ENCODE measurements around the gene SLC2A3.
"Not testable (repeated sequence)": the region's sequence is repeated elsewhere in the genome, so short reads cannot be mapped to it uniquely, and the experiment has no call there.

SLC2A3 gene

GRCh38 chr12:7935590-7936581, at the start of gene SLC2A3:
TSS of gene SLC2A3 (minus strand) at chr12:7936187. CDS start at chr12:7936034, 153 bp downstream.
- DNase-seq (ENCODE audit: insufficient read length, low spot score) (peak; percentile 29), FAIRE-seq (no peak)
- no peak for TF ChIP-seq CTCF (IDR thresholded peaks at IDR 0.05; ENCODE audit: insufficient read depth, missing control alignments)

GRCh38 chr12:7984900-7985299, 48.9 kb upstream of the SLC2A3 start:
- FAIRE-seq (no peak), DNase-seq (ENCODE audit: insufficient read length, low spot score) (no peak)
- no peak for TF ChIP-seq CTCF (IDR thresholded peaks at IDR 0.05; ENCODE audit: insufficient read depth, missing control alignments)

- not testable (repeated sequence) for DNase-seq (ENCODE audit: insufficient read length, low spot score); FAIRE-seq
Observed at GRCh38 chr12:7983460-7983859, 47.5 kb upstream of the SLC2A3 start.

- not testable (repeated sequence) for DNase-seq (ENCODE audit: insufficient read length, low spot score); FAIRE-seq
Observed at GRCh38 chr12:7983019-7983418, 47.0 kb upstream of the SLC2A3 start.

GRCh38 chr12:7982332-7982735, 46.3 kb upstream of the SLC2A3 start:
- not testable (repeated sequence) for FAIRE-seq; DNase-seq (ENCODE audit: insufficient read length, low spot score)

GRCh38 chr12:7981446-7981845, 45.5 kb upstream of the SLC2A3 start:
- FAIRE-seq: no peak
- no peak for TF ChIP-seq CTCF (IDR thresholded peaks at IDR 0.05; ENCODE audit: insufficient read depth, missing control alignments)
- DNase-seq (ENCODE audit: insufficient read length, low spot score): no peak

- DNase-seq (ENCODE audit: insufficient read length, low spot score); FAIRE-seq: not testable (repeated sequence)
Observed at GRCh38 chr12:7977351-7978124, 41.6 kb upstream of the SLC2A3 start.

- no peak for DNase-seq (ENCODE audit: insufficient read length, low spot score)
- no peak for FAIRE-seq
- no peak for TF ChIP-seq CTCF (IDR thresholded peaks at IDR 0.05; ENCODE audit: insufficient read depth, missing control alignments)
Observed at GRCh38 chr12:7973457-7973825, 37.5 kb upstream of the SLC2A3 start.

GRCh38 chr12:7972734-7973456, 36.9 kb upstream of the SLC2A3 start:
- TF ChIP-seq CTCF (IDR thresholded peaks at IDR 0.05; ENCODE audit: insufficient read depth, missing control alignments): no peak
- DNase-seq (ENCODE audit: insufficient read length, low spot score) (no peak), FAIRE-seq (no peak)

- not testable (repeated sequence) for DNase-seq (ENCODE audit: insufficient read length, low spot score); FAIRE-seq
Observed at GRCh38 chr12:7972269-7972668, 36.3 kb upstream of the SLC2A3 start.

GRCh38 chr12:7971765-7972164, 35.8 kb upstream of the SLC2A3 start:
- DNase-seq (ENCODE audit: insufficient read length, low spot score); FAIRE-seq: not testable (repeated sequence)
